Uterus (tissue), 4 donors: ENCODE measurements around the gene S100B. TPM values are rescaled to one million over a fixed set of nuclear protein-coding genes. Genes with fewer than 3 reads are reported as not detected.

Source experiments
- DNase-seq, 2 donors: peaks; one replicate each; pipeline ENCODE4 v3.0.0-alpha.2; 2019 to 2020
- H3K27ac ChIP-seq, 2 donors: fragments of 200-600 bp; sonication (generic); 1 replicate in 1 of 2; 2 replicates in 1 of 2; pipeline ENCODE4 v1.5.1; 2016 to 2018
- H3K27me3 ChIP-seq, 2 donors: fragments of 200-600 bp; sonication (generic); one replicate each; pipeline ENCODE4 v1.5.1; 2018 to 2019; ENCODE audit warnings: control low read depth in 1 of 2
- H3K36me3 ChIP-seq, 2 donors: fragments of 200-600 bp; sonication (generic); one replicate each; pipeline ENCODE4 v1.5.1; 2019; ENCODE audit warnings: control low read depth in 1 of 2
- H3K4me1 ChIP-seq, 2 donors: fragments of 200-600 bp; sonication (generic); one replicate each; pipeline ENCODE4 v1.5.1; 2018 to 2019; ENCODE audit warnings: control low read depth in 1 of 2
- H3K4me3 ChIP-seq, 2 donors: fragments of 200-600 bp; sonication (generic); 1 replicate in 1 of 2; 2 replicates in 1 of 2; pipeline ENCODE4 v1.5.1; 2018 to 2019; ENCODE audit warnings: mild to moderate bottlenecking in 1 of 2
- H3K9me3 ChIP-seq, 2 donors: fragments of 200-600 bp; sonication (generic); one replicate each; pipeline ENCODE4 v1.5.1; 2019; ENCODE audit warnings: control low read depth in 1 of 2
- CTCF ChIP-seq, 4 experiments: fragments of 200-600 bp in 2 of 4; fragments of 450-650 bp in 2 of 4; sonication (generic) in 2 of 4; IDR thresholded peaks; one replicate each; pipeline ENCODE4 v1.5.1; 2016 to 2019; ENCODE audit warnings: antibody characterized with exemption in 4 of 4, mild to moderate bottlenecking in 2 of 4, moderate library complexity in 1 of 4
- POLR2A ChIP-seq, 2 donors: fragments of 450-650 bp; IDR thresholded peaks; one replicate each; pipeline ENCODE4 v1.6.1; 2016; ENCODE audit warnings: antibody characterized with exemption in 2 of 2, mild to moderate bottlenecking in 1 of 2, moderate library complexity in 1 of 2
- intact Hi-C: fragments of 100-400 bp; cut with DNase I; formaldehyde crosslinking; loops from one replicate; pipeline ENCODE4 v1.15.1; 2023; ENCODE audit warnings: low total_unique reads
- total RNA-seq, 4 donors: library from RNA; depleted of rRNA in 3 of 4; stranded (reverse); fragments of >200 nt in 3 of 4; gene quantifications; one replicate each; pipeline versions ENCODE4 v1.1.0 to v1.2.4, GENCODE V29; 2014 to 2023
- donor health status: DM: yes; HTN: yes; CAD: no.

The S100B gene
- total RNA-seq, 4 donors from 2014 or later = 1.8 to 18.2 TPM; not detected in 2

GRCh38 chr21:46557919-46558392 lies 46.9 kb downstream of the S100B start:
- H3K36me3 ChIP-seq = no peaks in the 10 kb centered on the region
- DNase-seq = no peak
- no peak overlapping the region for H3K27ac ChIP-seq
- H3K27me3 ChIP-seq = no peaks in the 10 kb centered on the region
- no peak overlapping the region for H3K4me3 ChIP-seq
- intact Hi-C loops = no loop called here
- no peaks in the 10 kb centered on the region for H3K4me1 ChIP-seq
- TF ChIP-seq CTCF (IDR thresholded peaks at IDR 0.05) = no peak
- TF ChIP-seq POLR2A (IDR thresholded peaks at IDR 0.05) = no peak
- H3K9me3 ChIP-seq = no peaks in the 10 kb centered on the region

GRCh38 chr21:46557469-46557868 lies 47.4 kb downstream of the S100B start:
- H3K9me3 ChIP-seq = no peaks in the 10 kb centered on the region
- H3K4me1 ChIP-seq = no peaks in the 10 kb centered on the region
- intact Hi-C loops = no loop called here
- H3K27ac ChIP-seq = no peak overlapping the region
- no peaks in the 10 kb centered on the region for H3K36me3 ChIP-seq
- H3K4me3 ChIP-seq = no peak overlapping the region
- TF ChIP-seq POLR2A (IDR thresholded peaks at IDR 0.05) (no peak), CTCF (IDR thresholded peaks at IDR 0.05) (no peak)
- H3K27me3 ChIP-seq = no peaks in the 10 kb centered on the region
- no peak for DNase-seq

GRCh38 chr21:46556802-46557201 lies 48.1 kb downstream of the S100B start:
- intact Hi-C loops = no loop called here
- Histone ChIP-seq H3K36me3 (no peaks in the 10 kb centered on the region), H3K9me3 (no peaks in the 10 kb centered on the region)

GRCh38 chr21:46555678-46556077 lies 49.2 kb downstream of the S100B start:
- no peaks in the 10 kb centered on the region for H3K27me3 ChIP-seq
- H3K9me3 ChIP-seq = no peaks in the 10 kb centered on the region
- H3K4me3 ChIP-seq = no peak overlapping the region
- H3K4me1 ChIP-seq = no peaks in the 10 kb centered on the region
- H3K27ac ChIP-seq = no peak overlapping the region
- no peak for DNase-seq
- no peaks in the 10 kb centered on the region for H3K36me3 ChIP-seq
- TF ChIP-seq POLR2A (IDR thresholded peaks at IDR 0.05) (no peak), CTCF (IDR thresholded peaks at IDR 0.05) (no peak)
- intact Hi-C loops = no loop called here

More at GRCh38 chr21:46556802-46557201, 48.1 kb downstream of the S100B start:
- no peak for TF ChIP-seq CTCF (IDR thresholded peaks at IDR 0.05)
- TF ChIP-seq POLR2A (IDR thresholded peaks at IDR 0.05) = no peak
- Histone ChIP-seq H3K27ac (no peak overlapping the region), H3K4me3 (no peak overlapping the region), H3K27me3 (no peaks in the 10 kb centered on the region), H3K4me1 (no peaks in the 10 kb centered on the region)
- DNase-seq = no peak

GRCh38 chr21:46555225-46555617 lies 49.7 kb downstream of the S100B start:
- intact Hi-C loops = no loop called here
- H3K4me1 ChIP-seq = no peaks in the 10 kb centered on the region
- no peak overlapping the region for H3K27ac ChIP-seq
- H3K27me3 ChIP-seq = no peaks in the 10 kb centered on the region
- no peak for DNase-seq
- no peak overlapping the region for H3K4me3 ChIP-seq
- no peaks in the 10 kb centered on the region for H3K36me3 ChIP-seq
- TF ChIP-seq POLR2A (IDR thresholded peaks at IDR 0.05) = no peak
- no peak for TF ChIP-seq CTCF (IDR thresholded peaks at IDR 0.05)
- no peaks in the 10 kb centered on the region for H3K9me3 ChIP-seq
